GM19324 (cell line): Measurements from ENCODE around the gene ARG2.

Experiments used
- ATAC-seq: cut with Tn5 transposase; IDR thresholded peaks from one replicate; pipeline ENCODE4 v1.9.1; 2021; ENCODE audit warnings: mild to moderate bottlenecking, moderate library complexity; ENCODE audit not compliant: unreplicated experiment, low FRiP score

Gene ARG2

DNA sequence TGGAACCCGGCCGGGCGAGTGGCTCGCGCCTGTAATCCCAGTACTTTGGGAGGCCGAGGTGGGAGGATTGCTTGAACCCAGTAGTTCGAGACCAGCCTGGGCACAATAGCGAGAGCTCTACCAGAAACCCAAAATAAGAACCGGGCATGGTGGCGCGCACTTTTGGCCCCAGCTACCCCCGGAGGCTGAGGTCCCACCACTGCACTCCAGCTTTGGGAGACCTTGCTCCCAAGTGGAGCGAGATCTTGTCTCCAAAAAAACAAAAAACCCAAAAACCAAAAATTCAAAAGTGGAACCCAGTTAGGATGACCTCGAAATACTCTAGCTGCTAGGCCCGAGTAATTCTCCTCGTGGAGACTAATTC is 55.5 kb downstream of the ARG2 start:
- ATAC-seq: no peak

DNA sequence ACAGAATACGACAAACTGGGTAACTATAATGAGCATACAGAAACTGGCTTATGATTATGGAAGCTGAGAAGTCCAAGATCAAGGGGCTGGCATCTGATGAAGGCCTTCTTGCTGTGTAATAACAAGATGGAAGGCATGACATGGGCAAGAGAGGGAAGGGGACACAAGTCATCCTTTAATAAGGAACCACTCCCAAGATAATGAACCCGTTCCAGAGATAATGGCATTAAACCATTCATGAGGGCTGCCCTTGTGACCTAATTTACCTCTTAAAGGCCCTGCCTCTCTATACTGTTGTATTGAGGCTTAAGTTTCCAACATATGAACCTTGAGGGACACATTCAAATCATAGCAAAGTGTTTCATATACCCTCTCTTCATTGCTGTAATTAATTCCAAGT is 59.3 kb downstream of the ARG2 start:
- no peak for ATAC-seq

DNA sequence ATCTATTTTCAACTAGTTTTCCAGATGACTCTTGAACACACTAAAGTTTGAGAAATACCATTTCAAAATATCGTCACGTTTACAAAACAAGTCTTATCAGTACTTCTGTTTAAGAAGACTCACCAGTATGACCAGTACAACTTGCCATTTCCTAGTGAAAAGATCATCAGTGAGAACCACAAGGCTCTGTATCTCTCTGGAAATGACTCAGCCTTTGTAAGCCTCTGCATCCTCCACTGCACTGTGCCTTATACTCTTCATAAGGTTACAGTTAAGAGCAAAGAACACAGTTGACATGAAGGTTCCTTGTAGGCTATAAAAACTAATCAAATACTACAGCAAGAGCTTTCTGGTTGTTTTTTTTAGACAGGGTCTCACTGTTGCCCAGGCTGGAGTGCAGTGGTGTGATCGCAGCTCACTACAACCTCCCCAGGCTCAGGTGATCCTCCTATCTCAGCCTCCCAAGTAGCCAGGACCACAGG is 60.4 kb downstream of the ARG2 start:
- ATAC-seq: no peak

DNA sequence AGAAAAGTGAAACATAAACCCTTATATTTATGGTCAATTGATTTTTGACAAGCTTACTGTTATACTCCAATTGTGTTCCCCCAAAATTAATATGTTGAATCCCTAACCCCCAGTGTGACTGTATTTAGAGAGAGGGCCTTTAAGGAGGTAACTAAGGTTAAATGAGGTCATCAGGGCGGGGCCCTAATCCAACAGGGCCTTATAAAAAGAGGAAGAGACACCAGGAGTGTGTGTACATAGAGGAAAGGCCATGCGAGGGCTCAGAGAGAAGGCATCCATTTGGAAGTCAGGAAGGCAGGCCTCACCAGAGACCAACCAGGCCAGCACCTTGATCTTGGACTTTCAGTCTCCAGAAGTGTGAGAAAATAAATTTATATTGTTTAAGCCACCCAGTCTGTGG is 61.2 kb downstream of the ARG2 start:
- no peak for ATAC-seq

DNA sequence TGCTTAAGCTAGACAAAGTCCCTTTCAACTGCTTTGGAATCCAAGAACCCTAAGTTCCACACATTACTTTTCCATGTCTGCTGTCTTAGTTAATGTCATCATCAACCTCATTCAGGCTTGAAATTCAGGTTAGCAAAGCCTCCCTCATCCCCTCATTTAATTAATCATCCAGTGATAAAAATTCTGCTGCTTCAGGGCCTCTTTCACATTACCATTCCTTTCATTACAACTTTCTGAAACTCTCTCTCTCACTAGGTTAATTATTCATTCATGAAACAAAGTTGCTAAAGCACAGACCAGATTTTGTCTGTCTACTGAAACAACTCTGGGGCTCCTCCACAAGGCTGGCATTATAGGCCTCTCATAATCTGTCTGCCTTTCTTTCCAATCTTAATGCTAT is 64.1 kb downstream of the ARG2 start:
- ATAC-seq: no peak

DNA sequence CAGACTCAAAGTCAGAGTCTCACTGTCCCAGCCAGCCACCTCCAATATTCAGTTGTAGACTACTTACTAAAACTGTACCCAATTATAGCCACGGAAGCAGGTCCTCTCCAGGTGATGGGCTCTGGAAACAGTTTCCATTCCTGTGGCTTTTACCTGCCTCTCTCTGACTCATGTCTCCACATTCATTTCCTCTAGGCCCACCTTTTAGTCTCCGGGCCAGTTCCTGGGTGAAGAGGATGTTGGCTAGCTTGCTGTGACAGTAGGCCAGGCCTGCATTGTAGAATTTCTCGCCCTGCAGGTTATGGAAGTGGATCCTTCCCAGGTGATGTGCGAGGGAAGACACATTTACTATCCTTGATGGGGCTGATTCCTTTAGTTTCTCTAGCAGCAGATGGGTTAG is 70.3 kb downstream of the ARG2 start:
- ATAC-seq: no peak

DNA sequence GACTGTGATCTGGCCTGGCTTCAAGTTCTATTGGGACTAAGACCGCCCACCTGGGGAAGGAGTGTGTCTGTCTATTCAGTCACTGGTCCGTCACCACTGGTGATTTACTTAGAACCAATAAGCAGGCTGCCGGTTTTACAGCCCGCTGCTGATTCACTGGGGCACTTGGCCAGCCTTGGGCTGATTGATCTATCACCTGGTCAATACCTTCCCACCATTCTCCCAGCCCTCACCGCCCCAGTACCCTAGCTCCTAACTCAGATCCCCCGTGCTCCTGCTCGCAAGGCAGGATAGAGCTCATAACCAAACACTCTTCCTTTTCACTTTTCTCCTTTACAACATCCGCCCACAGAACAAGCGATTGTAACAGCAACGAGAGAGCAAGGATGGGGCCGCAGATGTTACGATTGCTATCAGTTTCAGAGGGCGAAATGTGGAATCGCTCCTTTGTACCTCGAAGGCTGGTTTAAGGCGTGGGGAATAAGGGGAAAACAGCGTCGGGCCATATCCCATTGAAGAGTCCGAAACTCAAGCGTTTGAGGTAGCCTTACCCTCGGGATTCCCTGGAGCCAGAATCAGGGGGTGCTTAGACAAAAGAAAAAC is 75.2 kb downstream of the ARG2 start:
- ATAC-seq: peak; percentile 79

DNA sequence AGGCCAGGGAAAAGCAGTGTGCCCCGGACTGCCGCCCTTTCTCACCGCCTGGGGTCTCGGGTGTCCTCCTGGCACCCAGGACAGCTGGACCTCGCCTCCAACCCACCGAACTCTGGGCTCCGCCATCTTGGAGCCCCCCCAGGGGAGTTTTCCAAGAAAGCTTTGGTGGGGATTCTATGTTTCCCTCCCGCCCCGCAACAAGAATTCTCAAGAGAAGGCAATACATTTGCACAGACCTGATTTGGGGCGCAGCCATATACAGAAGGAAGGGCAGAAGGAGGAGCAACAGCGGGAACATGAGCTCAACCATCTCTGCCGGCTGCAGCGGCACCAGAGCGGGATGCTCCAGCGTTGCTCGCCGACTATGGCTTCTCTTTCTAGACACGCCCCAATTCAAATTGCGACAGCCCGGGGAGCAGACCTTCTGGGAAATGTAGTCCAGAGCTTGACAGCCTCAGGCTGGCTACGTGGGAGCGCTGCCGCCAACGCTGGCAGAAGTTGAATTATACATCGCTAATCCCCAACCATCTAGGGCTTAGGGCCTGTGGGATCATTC is 75.8 kb downstream of the ARG2 start, which contains the start of gene RDH11:
Gene RDH11 (minus strand): TSS at position 371 of the 556 bp plus-strand sequence. CDS start 61 bp downstream, at position 310.
- peak; percentile 81 for ATAC-seq

DNA sequence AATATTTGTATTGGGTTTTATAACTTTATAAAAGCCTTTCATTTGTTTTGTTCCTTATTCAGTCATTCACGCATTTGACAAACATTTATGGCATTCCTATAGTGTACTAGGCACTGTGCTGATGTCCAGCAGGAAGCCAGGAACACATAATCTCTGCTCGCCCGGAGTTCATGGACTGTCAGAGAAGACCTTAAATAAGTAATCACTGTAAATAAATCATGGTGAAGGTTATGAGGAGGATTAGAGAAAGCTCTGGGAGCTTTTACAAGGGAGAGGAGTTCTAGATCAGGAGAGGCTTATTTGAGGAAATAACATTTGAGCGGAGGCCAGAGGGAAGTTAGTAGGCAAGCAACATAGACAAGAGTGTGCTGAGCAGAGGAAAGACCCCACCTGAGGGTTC is 77.3 kb downstream of the ARG2 start:
- no peak for ATAC-seq

DNA sequence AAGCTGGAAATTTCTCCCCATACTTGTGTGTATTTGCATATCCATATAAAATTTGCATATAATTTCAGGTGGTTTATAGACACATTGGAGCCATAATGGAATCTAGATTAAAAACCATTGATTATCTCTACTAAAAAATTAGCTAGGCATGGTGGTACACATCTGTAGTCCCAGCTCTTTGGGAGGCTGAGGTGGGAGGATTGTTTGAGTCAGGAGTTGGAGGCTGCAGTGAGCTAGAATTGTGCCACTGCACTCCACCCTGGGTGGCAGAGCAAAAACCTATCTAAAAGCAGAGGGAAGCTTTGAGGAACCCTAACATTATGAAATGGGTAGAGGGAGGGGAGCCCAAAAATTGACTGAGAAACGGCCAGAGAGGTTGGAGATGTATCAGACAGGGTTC is 78.5 kb downstream of the ARG2 start:
- no peak for ATAC-seq
